ENCODE results near the gene ZNF76. TPM values are rescaled to one million over a fixed set of nuclear protein-coding genes. Genes with fewer than 3 reads are reported as not detected.
A peak's percentile ranks its signal among the peaks of the same experiment; 100 is the strongest.

The ZNF76 gene
- total and polyA plus RNA-seq, 9 of the 15 experiments (the other 6 are each of a cell fraction or from before 2014, with no cell fraction given): 1.2 to 17.8 (median 10.7) TPM

DNA sequence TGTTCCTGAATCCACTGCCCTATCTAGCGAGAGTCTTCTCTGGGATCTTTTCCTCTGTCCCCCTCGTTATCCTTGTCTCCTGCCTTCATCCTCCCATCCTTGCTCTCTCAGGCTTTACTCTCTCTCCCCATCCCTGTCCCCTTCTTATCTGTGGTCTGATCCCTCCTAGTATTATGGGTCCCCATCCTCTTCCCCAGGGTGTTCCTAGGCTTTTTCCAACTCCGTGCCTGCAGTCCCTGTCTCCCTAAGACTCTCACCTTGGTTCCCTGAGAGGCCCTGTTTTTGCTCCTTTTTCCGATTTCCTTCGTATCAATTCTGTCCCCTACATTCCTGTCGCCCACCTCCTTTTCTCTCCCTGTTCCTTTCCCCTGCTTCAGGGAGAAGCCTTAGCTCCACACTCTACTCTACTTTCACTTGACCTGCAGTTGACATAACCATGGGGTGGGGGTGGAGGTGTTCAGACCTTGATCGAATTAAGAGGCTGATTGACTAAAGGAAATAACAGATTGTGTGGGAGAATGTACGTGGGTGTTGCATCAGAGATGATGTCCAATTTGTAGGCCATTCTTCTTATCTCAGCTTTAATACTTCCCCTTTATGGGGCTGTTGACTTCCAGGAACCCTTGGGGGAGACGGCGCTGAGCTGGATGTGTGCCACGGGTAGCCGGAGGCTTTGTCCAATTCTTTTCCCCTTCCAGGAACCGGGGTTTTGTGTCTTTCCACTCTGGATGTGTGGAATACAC lies 83.7 kb downstream of the ZNF76 start (continued):
- TF ChIP-seq, protein P1, sequence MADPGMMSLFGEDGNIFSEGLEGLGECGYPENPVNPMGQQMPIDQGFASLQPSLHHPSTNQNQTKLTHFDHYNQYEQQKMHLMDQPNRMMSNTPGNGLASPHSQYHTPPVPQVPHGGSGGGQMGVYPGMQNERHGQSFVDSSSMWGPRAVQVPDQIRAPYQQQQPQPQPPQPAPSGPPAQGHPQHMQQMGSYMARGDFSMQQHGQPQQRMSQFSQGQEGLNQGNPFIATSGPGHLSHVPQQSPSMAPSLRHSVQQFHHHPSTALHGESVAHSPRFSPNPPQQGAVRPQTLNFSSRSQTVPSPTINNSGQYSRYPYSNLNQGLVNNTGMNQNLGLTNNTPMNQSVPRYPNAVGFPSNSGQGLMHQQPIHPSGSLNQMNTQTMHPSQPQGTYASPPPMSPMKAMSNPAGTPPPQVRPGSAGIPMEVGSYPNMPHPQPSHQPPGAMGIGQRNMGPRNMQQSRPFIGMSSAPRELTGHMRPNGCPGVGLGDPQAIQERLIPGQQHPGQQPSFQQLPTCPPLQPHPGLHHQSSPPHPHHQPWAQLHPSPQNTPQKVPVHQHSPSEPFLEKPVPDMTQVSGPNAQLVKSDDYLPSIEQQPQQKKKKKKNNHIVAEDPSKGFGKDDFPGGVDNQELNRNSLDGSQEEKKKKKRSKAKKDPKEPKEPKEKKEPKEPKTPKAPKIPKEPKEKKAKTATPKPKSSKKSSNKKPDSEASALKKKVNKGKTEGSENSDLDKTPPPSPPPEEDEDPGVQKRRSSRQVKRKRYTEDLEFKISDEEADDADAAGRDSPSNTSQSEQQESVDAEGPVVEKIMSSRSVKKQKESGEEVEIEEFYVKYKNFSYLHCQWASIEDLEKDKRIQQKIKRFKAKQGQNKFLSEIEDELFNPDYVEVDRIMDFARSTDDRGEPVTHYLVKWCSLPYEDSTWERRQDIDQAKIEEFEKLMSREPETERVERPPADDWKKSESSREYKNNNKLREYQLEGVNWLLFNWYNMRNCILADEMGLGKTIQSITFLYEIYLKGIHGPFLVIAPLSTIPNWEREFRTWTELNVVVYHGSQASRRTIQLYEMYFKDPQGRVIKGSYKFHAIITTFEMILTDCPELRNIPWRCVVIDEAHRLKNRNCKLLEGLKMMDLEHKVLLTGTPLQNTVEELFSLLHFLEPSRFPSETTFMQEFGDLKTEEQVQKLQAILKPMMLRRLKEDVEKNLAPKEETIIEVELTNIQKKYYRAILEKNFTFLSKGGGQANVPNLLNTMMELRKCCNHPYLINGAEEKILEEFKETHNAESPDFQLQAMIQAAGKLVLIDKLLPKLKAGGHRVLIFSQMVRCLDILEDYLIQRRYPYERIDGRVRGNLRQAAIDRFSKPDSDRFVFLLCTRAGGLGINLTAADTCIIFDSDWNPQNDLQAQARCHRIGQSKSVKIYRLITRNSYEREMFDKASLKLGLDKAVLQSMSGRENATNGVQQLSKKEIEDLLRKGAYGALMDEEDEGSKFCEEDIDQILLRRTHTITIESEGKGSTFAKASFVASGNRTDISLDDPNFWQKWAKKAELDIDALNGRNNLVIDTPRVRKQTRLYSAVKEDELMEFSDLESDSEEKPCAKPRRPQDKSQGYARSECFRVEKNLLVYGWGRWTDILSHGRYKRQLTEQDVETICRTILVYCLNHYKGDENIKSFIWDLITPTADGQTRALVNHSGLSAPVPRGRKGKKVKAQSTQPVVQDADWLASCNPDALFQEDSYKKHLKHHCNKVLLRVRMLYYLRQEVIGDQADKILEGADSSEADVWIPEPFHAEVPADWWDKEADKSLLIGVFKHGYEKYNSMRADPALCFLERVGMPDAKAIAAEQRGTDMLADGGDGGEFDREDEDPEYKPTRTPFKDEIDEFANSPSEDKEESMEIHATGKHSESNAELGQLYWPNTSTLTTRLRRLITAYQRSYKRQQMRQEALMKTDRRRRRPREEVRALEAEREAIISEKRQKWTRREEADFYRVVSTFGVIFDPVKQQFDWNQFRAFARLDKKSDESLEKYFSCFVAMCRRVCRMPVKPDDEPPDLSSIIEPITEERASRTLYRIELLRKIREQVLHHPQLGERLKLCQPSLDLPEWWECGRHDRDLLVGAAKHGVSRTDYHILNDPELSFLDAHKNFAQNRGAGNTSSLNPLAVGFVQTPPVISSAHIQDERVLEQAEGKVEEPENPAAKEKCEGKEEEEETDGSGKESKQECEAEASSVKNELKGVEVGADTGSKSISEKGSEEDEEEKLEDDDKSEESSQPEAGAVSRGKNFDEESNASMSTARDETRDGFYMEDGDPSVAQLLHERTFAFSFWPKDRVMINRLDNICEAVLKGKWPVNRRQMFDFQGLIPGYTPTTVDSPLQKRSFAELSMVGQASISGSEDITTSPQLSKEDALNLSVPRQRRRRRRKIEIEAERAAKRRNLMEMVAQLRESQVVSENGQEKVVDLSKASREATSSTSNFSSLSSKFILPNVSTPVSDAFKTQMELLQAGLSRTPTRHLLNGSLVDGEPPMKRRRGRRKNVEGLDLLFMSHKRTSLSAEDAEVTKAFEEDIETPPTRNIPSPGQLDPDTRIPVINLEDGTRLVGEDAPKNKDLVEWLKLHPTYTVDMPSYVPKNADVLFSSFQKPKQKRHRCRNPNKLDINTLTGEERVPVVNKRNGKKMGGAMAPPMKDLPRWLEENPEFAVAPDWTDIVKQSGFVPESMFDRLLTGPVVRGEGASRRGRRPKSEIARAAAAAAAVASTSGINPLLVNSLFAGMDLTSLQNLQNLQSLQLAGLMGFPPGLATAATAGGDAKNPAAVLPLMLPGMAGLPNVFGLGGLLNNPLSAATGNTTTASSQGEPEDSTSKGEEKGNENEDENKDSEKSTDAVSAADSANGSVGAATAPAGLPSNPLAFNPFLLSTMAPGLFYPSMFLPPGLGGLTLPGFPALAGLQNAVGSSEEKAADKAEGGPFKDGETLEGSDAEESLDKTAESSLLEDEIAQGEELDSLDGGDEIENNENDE (IDR thresholded peaks at IDR 0.05; ENCODE audit: low read depth, low read length): no peak
- TF ChIP-seq KLF1 (tag; IDR thresholded peaks at IDR 0.05) (no peak), NFE2 (IDR thresholded peaks at IDR 0.05; ENCODE audit: low read depth) (peak; percentile 54; the same call in 1 of the 2 replicates), SREBF2 (CRISPR knock-in tag; IDR thresholded peaks at IDR 0.05) (no peak), RB1 (IDR thresholded peaks at IDR 0.05; ENCODE audit: low read depth) (no peak), CBX5 (IDR thresholded peaks at IDR 0.05; ENCODE audit: borderline replicate concordance, low read depth) (no peak), EWSR1 (IDR thresholded peaks at IDR 0.05; ENCODE audit: borderline replicate concordance, low read depth, partially characterized antibody) (no peak), ZNF507 (tag; conservative IDR thresholded peaks at IDR 0.05) (no peak), CUX1 (CRISPR knock-in tag; IDR thresholded peaks at IDR 0.05) (peak; percentile 82; the same call in 1 of the 2 replicates)

Data from K562 (cell line).